GM23338 (cell line): ENCODE data around the gene RBM28. TPM values are rescaled to one million over a fixed set of nuclear protein-coding genes. Genes with fewer than 3 reads are reported as not detected.
A peak's percentile ranks its signal among the peaks of the same experiment; 100 is the strongest.
"Not testable (repeated sequence)": the region's sequence is repeated elsewhere in the genome, so short reads cannot be mapped to it uniquely, and the experiment has no call there.

Experiments used
- ATAC-seq: fragments of 200-7000 bp; cut with Tn5 transposase; 3 replicates; pipeline ENCODE4 v1.9.1; 2020
- DNase-seq: peaks from one replicate; pipeline ENCODE4 v3.0.0-alpha.2; 2015; ENCODE audit warnings: low spot score
- H2AFZ ChIP-seq: fragments of 200-600 bp; sonication (generic); 2 replicates; pipeline ENCODE4 v1.8.0; 2016; ENCODE audit warnings: antibody characterized with exemption, mild to moderate bottlenecking, moderate library complexity
- H3F3A ChIP-seq: fragments of 200-600 bp; sonication (generic); replicated peaks from 2 replicates; pipeline ENCODE4 v1.8.0; 2017; ENCODE audit warnings: antibody characterized with exemption, mixed run types, low read depth
- H3K27ac ChIP-seq: fragments of 200-600 bp; sonication (generic); 2 replicates; pipeline ENCODE4 v1.6.1; 2016; ENCODE audit warnings: low read depth
- H3K27me3 ChIP-seq: fragments of 200-600 bp; sonication (generic); 2 replicates; pipeline ENCODE4 v1.8.0; 2016; ENCODE audit warnings: mild to moderate bottlenecking, mixed run types, moderate library complexity; ENCODE audit not compliant: insufficient read depth
- H3K36me3 ChIP-seq: fragments of 200-600 bp; sonication (generic); 2 replicates; pipeline ENCODE4 v1.8.0; 2016; ENCODE audit warnings: mild to moderate bottlenecking; ENCODE audit not compliant: insufficient read depth
- H3K4me1 ChIP-seq: fragments of 200-600 bp; sonication (generic); 2 replicates; pipeline ENCODE4 v1.8.0; 2016; ENCODE audit warnings: mild to moderate bottlenecking, moderate library complexity; ENCODE audit not compliant: insufficient read depth
- H3K4me2 ChIP-seq: fragments of 200-600 bp; sonication (generic); 2 replicates; pipeline ENCODE4 v1.7.1; 2017; ENCODE audit warnings: mixed run types
- H3K4me3 ChIP-seq: fragments of 200-600 bp; sonication (generic); 2 replicates; pipeline ENCODE4 v1.6.1; 2016; ENCODE audit warnings: mixed run types
- H3K79me2 ChIP-seq: fragments of 200-600 bp; sonication (generic); replicated peaks from 2 replicates; pipeline ENCODE4 v1.8.0; 2017; ENCODE audit warnings: mild to moderate bottlenecking; ENCODE audit not compliant: insufficient read depth
- H3K9me2 ChIP-seq: fragments of 200-600 bp; sonication (generic); 2 replicates; pipeline ENCODE4 v1.8.0; 2017; ENCODE audit not compliant: insufficient read depth
- H4K20me1 ChIP-seq: fragments of 200-600 bp; sonication (generic); replicated peaks from 2 replicates; pipeline ENCODE4 v1.8.0; 2017; ENCODE audit warnings: mild to moderate bottlenecking; ENCODE audit not compliant: insufficient read depth
- H3K27ac Mint-ChIP-seq: 2 replicates; pipeline ENCODE4 v1.8.0; 2020; ENCODE audit warnings: inconsistent platforms, mild to moderate bottlenecking, moderate library complexity, mixed read lengths
- H3K27me3 Mint-ChIP-seq: 3 replicates; pipeline ENCODE4 v1.8.0; 2022; ENCODE audit warnings: low read depth, mild to moderate bottlenecking, moderate library complexity, mixed read lengths, inconsistent platforms; ENCODE audit not compliant: insufficient read depth, poor library complexity
- H3K36me3 Mint-ChIP-seq: 3 replicates; pipeline ENCODE4 v1.8.0; 2021; ENCODE audit warnings: low read depth, mild to moderate bottlenecking, inconsistent platforms, moderate library complexity, mixed read lengths
- H3K4me1 Mint-ChIP-seq: 3 replicates; pipeline ENCODE4 v1.8.0; 2020; ENCODE audit warnings: mild to moderate bottlenecking, inconsistent platforms, mixed read lengths
- H3K4me3 Mint-ChIP-seq: 3 replicates; pipeline ENCODE4 v1.8.0; 2021; ENCODE audit warnings: moderate library complexity, mild to moderate bottlenecking, inconsistent platforms, mixed read lengths
- H3K9me3 Mint-ChIP-seq: 3 replicates; pipeline ENCODE4 v1.8.0; 2020; ENCODE audit warnings: moderate library complexity, mild to moderate bottlenecking, inconsistent platforms, mixed read lengths
- EZH2 ChIP-seq: fragments of 200-600 bp; sonication (generic); IDR thresholded peaks from one replicate; pipeline ENCODE4 v1.8.0; 2017; ENCODE audit warnings: antibody characterized with exemption, mild to moderate bottlenecking, low read depth; ENCODE audit not compliant: unreplicated experiment
- JUNB ChIP-seq: IDR thresholded peaks from one replicate; pipeline ENCODE4 v1.6.1; 2016; ENCODE audit warnings: antibody characterized with exemption; ENCODE audit not compliant: unreplicated experiment
- polyA plus RNA-seq: library from polyadenylated mRNA; unstranded; fragments of >200 nt; fragmentation: Nextera tagmentation; extraction: Ambion mirVana; gene quantifications from 2 replicates; pipeline ENCODE4 v1.2.1, GENCODE V29; 2016
- total RNA-seq: library from RNA; depleted of rRNA; stranded (reverse); fragments of >200 nt; shearing (Covaris generic); gene quantifications from 2 replicates; pipeline ENCODE4 v1.2.3, GENCODE V29; 2014
- TF ChIP-seq, protein P1 (sequence below), 2 experiments: fragments of 200-600 bp in 1 of 2; sonication (generic) in 1 of 2; conservative IDR thresholded peaks; 2 replicates each; pipeline versions ENCODE4 v1.5.1 to v1.6.1; 2016 to 2017; ENCODE audit warnings: antibody characterized with exemption in 2 of 2, low read depth in 2 of 2, mild to moderate bottlenecking in 2 of 2, moderate library complexity in 1 of 2

The RBM28 gene
- total and polyA plus RNA-seq, 2 experiments from 2014 or later, result 24.3 to 87.5 TPM

DNA sequence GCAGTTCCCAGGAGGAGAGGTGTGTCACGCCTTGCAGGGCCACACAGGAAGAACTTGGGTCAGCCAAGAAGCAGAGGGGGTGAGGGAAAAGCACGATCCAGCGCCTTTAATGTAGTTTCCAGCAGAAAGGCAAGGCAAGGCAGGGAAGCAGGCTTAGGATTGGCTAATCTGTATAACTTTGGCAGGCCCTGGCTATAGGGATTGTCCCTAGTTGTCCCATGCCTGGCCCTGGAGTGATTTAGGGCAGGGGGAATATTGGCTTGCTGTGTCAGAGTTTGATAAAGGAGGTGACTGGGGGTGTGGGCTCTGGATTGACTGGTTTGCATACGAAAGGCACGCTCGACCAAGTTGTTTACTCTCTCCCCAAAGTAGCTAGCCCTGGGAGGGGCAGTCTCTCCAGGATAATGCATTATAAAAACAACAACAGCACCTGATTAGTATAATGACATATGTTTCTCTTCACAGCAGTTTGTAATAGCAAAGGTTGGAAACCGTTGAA is 44.5 kb downstream of the RBM28 start:
- Histone ChIP-seq H3F3A (0 out of 2 replicates have a peak, but pooled peaks cover 4% of the 10 kb centered on the region), H4K20me1 (peaks cover 5% of the 10 kb centered on the region), H3K4me3 (peak overlapping the region; percentile 39), H3K9me2 (0 out of 2 replicates have a peak, but pooled peaks cover 2% of the 10 kb centered on the region), H3K27ac (peak overlapping the region; percentile 83), H3K27me3 (no peaks in the 10 kb centered on the region), H3K36me3 (no peaks in the 10 kb centered on the region), H3K79me2 (no peaks in the 10 kb centered on the region), H2AFZ (no peak overlapping the region), H3K4me2 (peak overlapping the region; percentile 68), H3K4me1 (peaks cover 32% of the 10 kb centered on the region)
- H3K4me3 Mint-ChIP-seq, result peak overlapping the region; percentile 47
- peak overlapping the region; percentile 95 for H3K27ac Mint-ChIP-seq
- no peak for TF ChIP-seq JUNB
- H3K4me1 Mint-ChIP-seq, result peaks cover 36% of the 10 kb centered on the region
- peaks cover 15% of the 10 kb centered on the region for H3K27me3 Mint-ChIP-seq
- peak; percentile 70 for DNase-seq
- H3K9me3 Mint-ChIP-seq, result peaks cover 3% of the 10 kb centered on the region; the same call in 1 of the 3 replicates
- H3K36me3 Mint-ChIP-seq, result peaks cover 7% of the 10 kb centered on the region; the same call in 2 of the 3 replicates
- ATAC-seq, result peak; percentile 83

DNA sequence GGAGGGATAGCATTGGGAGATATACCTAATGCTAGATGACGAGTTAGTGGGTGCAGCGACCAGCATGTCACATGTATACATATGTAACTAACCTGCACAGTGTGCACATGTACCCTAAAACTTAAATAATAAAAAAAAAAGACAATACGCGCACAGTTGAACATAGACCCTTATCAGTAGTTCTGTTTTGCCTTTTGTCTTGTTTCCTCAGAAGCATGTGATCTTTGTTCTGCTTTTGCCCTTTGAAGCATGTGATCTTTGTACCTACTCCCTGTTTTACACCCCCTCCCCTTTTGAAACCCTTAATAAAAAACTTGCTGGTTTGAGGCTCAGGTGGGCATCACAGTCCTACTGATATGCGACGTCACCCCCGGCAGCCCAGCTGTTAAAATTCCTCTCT is 45.7 kb downstream of the RBM28 start:
- not testable (repeated sequence) for H3K27me3 ChIP-seq, H3K79me2 ChIP-seq, H3K4me3 Mint-ChIP-seq, H3K4me3 ChIP-seq, H3K9me3 Mint-ChIP-seq, ATAC-seq, H2AFZ ChIP-seq, H4K20me1 ChIP-seq, H3K36me3 Mint-ChIP-seq, H3K9me2 ChIP-seq, DNase-seq, H3F3A ChIP-seq, H3K36me3 ChIP-seq
- Histone ChIP-seq H3K4me1 (peaks cover 32% of the 10 kb centered on the region), H3K27ac (peak overlapping the region; percentile 83), H3K4me2 (peak overlapping the region; percentile 68)
- peaks cover 36% of the 10 kb centered on the region for H3K4me1 Mint-ChIP-seq
- peaks cover 15% of the 10 kb centered on the region for H3K27me3 Mint-ChIP-seq
- peak overlapping the region; percentile 95 for H3K27ac Mint-ChIP-seq

DNA sequence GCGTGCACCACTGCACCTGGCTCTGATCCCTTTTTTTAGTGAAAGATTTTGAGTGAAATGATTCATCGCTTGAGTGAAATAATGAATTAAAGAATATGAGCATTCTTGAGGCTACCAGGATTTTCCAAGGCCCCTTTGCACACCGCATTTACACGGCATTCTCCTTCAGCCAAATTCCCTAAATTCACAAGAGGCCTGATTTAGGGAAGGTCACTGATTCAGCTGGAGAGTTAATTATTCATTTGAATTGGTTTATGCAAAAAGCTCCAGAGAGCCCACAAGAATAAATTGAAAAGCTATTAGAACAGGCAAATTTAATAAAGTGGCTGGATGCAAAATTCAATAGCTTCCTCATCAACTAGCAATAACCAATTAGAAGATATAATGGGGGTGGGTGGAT is 56.2 kb downstream of the RBM28 start:
- DNase-seq (no peak), ATAC-seq (no peak)
- Histone ChIP-seq H3K4me1 (no peaks in the 10 kb centered on the region), H2AFZ (no peak overlapping the region), H3F3A (no peaks in the 10 kb centered on the region), H4K20me1 (no peaks in the 10 kb centered on the region), H3K27ac (no peak overlapping the region), H3K4me3 (no peak overlapping the region), H3K4me2 (no peak overlapping the region), H3K79me2 (no peaks in the 10 kb centered on the region), H3K27me3 (no peaks in the 10 kb centered on the region), H3K9me2 (no peaks in the 10 kb centered on the region), H3K36me3 (peaks cover 8% of the 10 kb centered on the region; the same call in 1 of the 2 replicates)
- H3K27me3 Mint-ChIP-seq, result peaks cover 2% of the 10 kb centered on the region
- H3K4me3 Mint-ChIP-seq, result no peak overlapping the region
- no peak overlapping the region for H3K27ac Mint-ChIP-seq
- peaks cover 26% of the 10 kb centered on the region for H3K36me3 Mint-ChIP-seq
- no peaks in the 10 kb centered on the region for H3K4me1 Mint-ChIP-seq
- peaks cover 21% of the 10 kb centered on the region for H3K9me3 Mint-ChIP-seq
- TF ChIP-seq, protein P1, sequence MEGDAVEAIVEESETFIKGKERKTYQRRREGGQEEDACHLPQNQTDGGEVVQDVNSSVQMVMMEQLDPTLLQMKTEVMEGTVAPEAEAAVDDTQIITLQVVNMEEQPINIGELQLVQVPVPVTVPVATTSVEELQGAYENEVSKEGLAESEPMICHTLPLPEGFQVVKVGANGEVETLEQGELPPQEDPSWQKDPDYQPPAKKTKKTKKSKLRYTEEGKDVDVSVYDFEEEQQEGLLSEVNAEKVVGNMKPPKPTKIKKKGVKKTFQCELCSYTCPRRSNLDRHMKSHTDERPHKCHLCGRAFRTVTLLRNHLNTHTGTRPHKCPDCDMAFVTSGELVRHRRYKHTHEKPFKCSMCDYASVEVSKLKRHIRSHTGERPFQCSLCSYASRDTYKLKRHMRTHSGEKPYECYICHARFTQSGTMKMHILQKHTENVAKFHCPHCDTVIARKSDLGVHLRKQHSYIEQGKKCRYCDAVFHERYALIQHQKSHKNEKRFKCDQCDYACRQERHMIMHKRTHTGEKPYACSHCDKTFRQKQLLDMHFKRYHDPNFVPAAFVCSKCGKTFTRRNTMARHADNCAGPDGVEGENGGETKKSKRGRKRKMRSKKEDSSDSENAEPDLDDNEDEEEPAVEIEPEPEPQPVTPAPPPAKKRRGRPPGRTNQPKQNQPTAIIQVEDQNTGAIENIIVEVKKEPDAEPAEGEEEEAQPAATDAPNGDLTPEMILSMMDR (conservative IDR thresholded peaks at IDR 0.05; ENCODE audit: low read depth in 2 of 2), result no peak
- no peak for TF ChIP-seq EZH2
- TF ChIP-seq JUNB, result no peak
